Body of pancreas (tissue), 4 donors: ENCODE results near the gene TRPC4. TPM values are rescaled to one million over a fixed set of nuclear protein-coding genes. Genes with fewer than 3 reads are reported as not detected.

Experiments used
- ATAC-seq: fragments of 150-250 bp; one replicate; pipeline ENCODE4 v1.9.1; 2016
- DNase-seq, 4 donors: peaks; one replicate each; pipeline ENCODE4 v3.0.0-alpha.2; 2019
- H3K27ac ChIP-seq, 4 donors: fragments of 200-600 bp; sonication (generic); 1 replicate in 3 of 4; 2 replicates in 1 of 4; pipeline versions ENCODE4 v1.5.1 to v1.6.1; 2016 to 2019; ENCODE audit warnings: mild to moderate bottlenecking in 1 of 4, mixed read lengths in 1 of 4, moderate library complexity in 1 of 4
- H3K27me3 ChIP-seq, 2 donors: fragments of 200-600 bp; sonication (generic); one replicate each; pipeline ENCODE4 v1.6.0; 2016; ENCODE audit warnings: mild to moderate bottlenecking in 1 of 2
- H3K36me3 ChIP-seq, 2 donors: fragments of 200-600 bp; sonication (generic); replicated peaks in 1 of 2; 2 replicates each; pipeline ENCODE4 v1.5.1; 2016; ENCODE audit warnings: low read depth in 2 of 2; ENCODE audit not compliant: insufficient read depth in 1 of 2
- H3K4me1 ChIP-seq: fragments of 200-600 bp; sonication (generic); one replicate; pipeline ENCODE4 v1.6.0; 2016
- H3K4me3 ChIP-seq, 2 donors: fragments of 200-600 bp; sonication (generic); 1 replicate in 1 of 2; 2 replicates in 1 of 2; pipeline ENCODE4 v1.5.1; 2016 to 2019
- H3K9me3 ChIP-seq, 3 donors: fragments of 200-600 bp; sonication (generic); 1 replicate in 2 of 3; 2 replicates in 1 of 3; pipeline ENCODE4 v1.5.1; 2016
- POLR2A ChIP-seq, 3 donors: fragments of 450-650 bp; IDR thresholded peaks; one replicate each; pipeline ENCODE4 v1.6.1; 2016; ENCODE audit warnings: antibody characterized with exemption in 3 of 3, mild to moderate bottlenecking in 2 of 3
- WGBS, 2 donors: methylation state at CpG; one replicate each; pipeline ENCODE4 v1.1.5; 2017; 5-methylcytosine and 5-hydroxymethylcytosine counted together
- intact Hi-C: fragments of 100-400 bp; cut with DNase I; formaldehyde crosslinking; loops from one replicate; pipeline ENCODE4 v1.15.1; 2023
- total RNA-seq, 2 donors: library from RNA; depleted of rRNA; stranded (reverse); fragments of >200 nt; gene quantifications; one replicate each; pipeline ENCODE4 v1.1.0, GENCODE V29; 2016
- TF ChIP-seq, protein P1 (sequence below), 7 experiments: fragments of 450-650 bp in 4 of 7; fragments of 200-600 bp in 3 of 7; sonication (generic) in 3 of 7; IDR thresholded peaks; one replicate each; pipeline ENCODE4 v1.5.1; 2016 to 2019; ENCODE audit warnings: antibody characterized with exemption in 7 of 7

TRPC4 gene
- total RNA-seq, 2 donors from 2014 or later = 0.33 to 2.6 TPM

DNA sequence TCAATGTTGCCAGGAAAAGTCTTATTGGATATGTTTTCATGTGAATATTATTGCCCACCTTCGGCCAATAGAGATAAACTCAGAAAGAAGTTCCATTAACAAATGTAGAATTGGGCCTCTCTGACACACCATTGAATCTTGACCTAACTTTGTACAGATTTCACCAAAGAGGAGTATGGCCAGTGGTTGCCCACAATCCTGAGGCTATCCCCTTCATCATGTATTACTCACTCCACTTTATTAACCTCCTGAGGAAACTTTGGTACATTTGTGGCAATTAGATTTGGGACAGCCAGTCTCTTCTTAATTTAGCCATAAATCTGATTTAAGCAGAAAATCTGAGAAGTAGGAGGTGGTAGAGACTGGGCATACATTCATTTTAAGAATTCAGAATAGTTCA lies 217.7 kb downstream of the TRPC4 start:
- H3K4me1 ChIP-seq = peaks cover 3% of the 10 kb centered on the region
- TF ChIP-seq POLR2A (IDR thresholded peaks at IDR 0.05) = no peak
- TF ChIP-seq, protein P1, sequence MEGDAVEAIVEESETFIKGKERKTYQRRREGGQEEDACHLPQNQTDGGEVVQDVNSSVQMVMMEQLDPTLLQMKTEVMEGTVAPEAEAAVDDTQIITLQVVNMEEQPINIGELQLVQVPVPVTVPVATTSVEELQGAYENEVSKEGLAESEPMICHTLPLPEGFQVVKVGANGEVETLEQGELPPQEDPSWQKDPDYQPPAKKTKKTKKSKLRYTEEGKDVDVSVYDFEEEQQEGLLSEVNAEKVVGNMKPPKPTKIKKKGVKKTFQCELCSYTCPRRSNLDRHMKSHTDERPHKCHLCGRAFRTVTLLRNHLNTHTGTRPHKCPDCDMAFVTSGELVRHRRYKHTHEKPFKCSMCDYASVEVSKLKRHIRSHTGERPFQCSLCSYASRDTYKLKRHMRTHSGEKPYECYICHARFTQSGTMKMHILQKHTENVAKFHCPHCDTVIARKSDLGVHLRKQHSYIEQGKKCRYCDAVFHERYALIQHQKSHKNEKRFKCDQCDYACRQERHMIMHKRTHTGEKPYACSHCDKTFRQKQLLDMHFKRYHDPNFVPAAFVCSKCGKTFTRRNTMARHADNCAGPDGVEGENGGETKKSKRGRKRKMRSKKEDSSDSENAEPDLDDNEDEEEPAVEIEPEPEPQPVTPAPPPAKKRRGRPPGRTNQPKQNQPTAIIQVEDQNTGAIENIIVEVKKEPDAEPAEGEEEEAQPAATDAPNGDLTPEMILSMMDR (IDR thresholded peaks at IDR 0.05) = no peak
- 74 to 80% methylated on average over 1 of the region's 1 CpG for WGBS, 2 donors
- no peak overlapping the region for H3K4me3 ChIP-seq
- no peak overlapping the region for H3K27ac ChIP-seq
- DNase-seq (no peak), ATAC-seq (no peak)
- intact Hi-C loops = no loop called here
- H3K36me3 ChIP-seq = no peaks in the 10 kb centered on the region
- H3K27me3 ChIP-seq = no peaks in the 10 kb centered on the region
- H3K9me3 ChIP-seq = no peaks in the 10 kb centered on the region

DNA sequence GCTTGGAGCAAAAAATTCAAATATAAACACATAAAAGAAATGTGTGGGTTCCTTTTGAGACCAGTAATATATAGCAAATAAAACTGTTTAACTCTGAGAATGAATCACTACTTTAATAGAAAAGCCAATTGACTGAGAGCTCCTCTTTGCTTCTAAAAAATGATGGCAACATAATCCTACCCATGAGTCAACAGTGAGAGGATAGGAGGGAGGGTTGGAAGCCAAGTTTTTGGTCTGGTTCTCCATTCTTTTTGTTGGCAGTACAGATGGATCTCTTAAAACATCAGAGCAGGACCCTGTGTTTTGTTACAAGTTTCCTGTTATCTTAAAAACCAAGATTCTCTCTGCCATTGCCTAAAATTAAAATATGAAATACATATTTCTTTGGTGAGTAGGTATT lies 221.0 kb downstream of the TRPC4 start:
- TF ChIP-seq, protein P1 (IDR thresholded peaks at IDR 0.05) = no peak
- no peak for TF ChIP-seq POLR2A (IDR thresholded peaks at IDR 0.05)
- intact Hi-C loops = no loop called here
- Histone ChIP-seq H3K9me3 (no peaks in the 10 kb centered on the region), H3K27ac (no peak overlapping the region), H3K4me1 (peaks cover 7% of the 10 kb centered on the region), H3K27me3 (no peaks in the 10 kb centered on the region), H3K4me3 (no peak overlapping the region), H3K36me3 (no peaks in the 10 kb centered on the region)
- ATAC-seq (no peak), DNase-seq (no peak)

DNA sequence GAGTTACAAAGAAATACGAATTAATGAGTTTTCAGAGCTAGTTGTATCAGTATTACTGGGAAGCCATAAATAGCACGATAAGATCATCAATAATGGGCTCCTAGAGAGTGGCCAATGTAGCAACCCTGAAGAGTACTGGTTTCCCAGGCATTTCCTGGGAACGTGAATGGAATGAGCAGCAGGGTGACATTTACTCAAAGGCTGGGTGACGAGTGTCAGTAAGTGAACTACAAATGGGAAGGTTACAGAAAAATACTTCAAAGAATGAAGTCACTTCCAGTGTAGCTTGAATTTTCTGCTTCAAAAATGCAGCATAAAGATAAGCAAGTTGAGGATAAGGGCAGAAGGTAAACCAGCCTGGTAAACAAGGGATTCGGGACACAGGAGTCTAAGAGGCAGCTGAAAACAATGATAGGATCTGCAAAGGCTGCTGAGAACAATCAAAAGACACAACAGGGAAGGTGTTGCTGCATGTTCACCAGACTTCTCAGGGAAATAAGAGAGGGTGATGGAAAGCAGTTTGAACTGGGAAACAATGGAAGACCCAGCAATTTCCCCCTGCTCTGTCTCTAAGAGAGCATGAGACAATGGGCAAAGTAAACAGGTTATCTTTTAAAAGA lies 222.4 kb downstream of the TRPC4 start:
- no peak for DNase-seq
- TF ChIP-seq POLR2A (IDR thresholded peaks at IDR 0.05) = no peak
- TF ChIP-seq, protein P1 (IDR thresholded peaks at IDR 0.05) = no peak

DNA sequence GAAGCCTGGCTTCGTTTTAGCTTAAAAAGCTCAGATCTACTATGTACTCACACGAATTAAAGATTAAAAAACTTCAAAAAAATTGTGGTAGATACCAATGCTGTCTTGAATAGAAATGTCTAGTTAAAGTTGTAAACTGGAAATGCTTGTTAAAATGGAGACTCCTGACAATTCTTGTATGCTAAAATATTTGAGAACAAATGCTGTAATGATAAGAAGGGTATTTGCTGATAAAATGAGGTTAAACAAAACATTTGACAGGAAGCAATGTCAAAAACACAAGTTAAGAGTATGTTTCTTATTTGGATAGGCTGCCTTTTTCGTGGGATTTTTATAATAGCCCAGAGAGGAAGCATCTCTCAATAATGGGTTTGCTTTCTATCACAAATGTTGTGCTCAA lies 223.0 kb downstream of the TRPC4 start:
- Histone ChIP-seq H3K4me3 (no peak overlapping the region), H3K9me3 (no peaks in the 10 kb centered on the region), H3K27ac (no peak overlapping the region), H3K36me3 (no peaks in the 10 kb centered on the region), H3K4me1 (peaks cover 7% of the 10 kb centered on the region), H3K27me3 (no peaks in the 10 kb centered on the region)
- TF ChIP-seq POLR2A (IDR thresholded peaks at IDR 0.05) = no peak
- TF ChIP-seq, protein P1 (IDR thresholded peaks at IDR 0.05) = no peak
- intact Hi-C loops = no loop called here
- WGBS, 2 donors = 35 to 39% methylated on average over 3 of the region's 3 CpGs
- DNase-seq = no peak
- no peak for ATAC-seq

More for the DNA sequence above, 222.4 kb downstream of the TRPC4 start:
- H3K36me3 ChIP-seq = no peaks in the 10 kb centered on the region
- intact Hi-C loops = no loop called here
- H3K4me3 ChIP-seq = no peak overlapping the region
- H3K9me3 ChIP-seq = no peaks in the 10 kb centered on the region
- 23% methylated on average over 5 of the region's 5 CpGs for WGBS, 2 donors
- H3K4me1 ChIP-seq = peaks cover 7% of the 10 kb centered on the region
- H3K27ac ChIP-seq = no peak overlapping the region
- H3K27me3 ChIP-seq = no peaks in the 10 kb centered on the region
- no peak for ATAC-seq

DNA sequence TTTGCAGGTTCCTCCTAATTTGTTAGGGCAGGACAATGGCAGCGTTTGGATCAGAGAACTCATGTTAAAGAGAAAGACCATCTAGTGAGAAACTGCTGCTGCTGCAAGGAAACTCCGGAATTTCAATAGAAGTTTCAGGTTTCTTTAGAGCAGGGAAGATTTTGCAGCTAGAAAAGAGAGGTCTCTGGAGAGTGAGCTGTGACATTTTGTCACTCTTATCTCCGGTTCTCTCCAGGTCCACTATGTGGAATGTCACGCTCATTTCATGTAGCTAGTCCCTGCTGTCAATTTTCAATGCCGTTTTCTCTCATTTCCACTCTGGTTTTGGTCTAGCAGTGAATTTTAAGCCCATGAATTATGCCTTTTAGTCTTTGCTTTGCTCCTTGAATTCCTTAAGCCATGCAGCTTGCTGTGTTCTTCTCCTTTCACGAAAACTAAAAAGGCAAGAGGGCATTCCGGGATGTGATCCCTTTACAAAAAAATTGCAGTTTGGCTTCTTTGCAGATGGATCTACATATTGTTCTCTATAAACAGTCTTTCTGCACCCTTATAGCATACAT lies 224.3 kb downstream of the TRPC4 start:
- DNase-seq (no peak), ATAC-seq (no peak)
- no peaks in the 10 kb centered on the region for H3K27me3 ChIP-seq
- H3K9me3 ChIP-seq = no peaks in the 10 kb centered on the region
- no peaks in the 10 kb centered on the region for H3K36me3 ChIP-seq
- H3K4me1 ChIP-seq = peaks cover 7% of the 10 kb centered on the region
- no peak overlapping the region for H3K27ac ChIP-seq
- TF ChIP-seq, protein P1 (IDR thresholded peaks at IDR 0.05) = no peak
- WGBS, 2 donors = 42 to 50% methylated on average over 7 of the region's 7 CpGs
- no peak overlapping the region for H3K4me3 ChIP-seq
- intact Hi-C loops = no loop called here
